A549 treated with Hydrocortisone at 1 μM for 4 hours (cell line): ENCODE measurements around the gene COL18A1. TPM values are rescaled to one million over a fixed set of nuclear protein-coding genes. Genes with fewer than 3 reads are reported as not detected.

Experiments
- total RNA-seq: library from RNA; stranded (reverse); fragments of 200-300 nt; extraction: Qiagen RNA extraction; gene quantifications from 5 replicates; pipeline ENCODE4 v1.2.3, GENCODE V29; 2022

COL18A1 gene
- 143 to 163 TPM (median 156 TPM) in 5 replicates for total RNA-seq

DNA sequence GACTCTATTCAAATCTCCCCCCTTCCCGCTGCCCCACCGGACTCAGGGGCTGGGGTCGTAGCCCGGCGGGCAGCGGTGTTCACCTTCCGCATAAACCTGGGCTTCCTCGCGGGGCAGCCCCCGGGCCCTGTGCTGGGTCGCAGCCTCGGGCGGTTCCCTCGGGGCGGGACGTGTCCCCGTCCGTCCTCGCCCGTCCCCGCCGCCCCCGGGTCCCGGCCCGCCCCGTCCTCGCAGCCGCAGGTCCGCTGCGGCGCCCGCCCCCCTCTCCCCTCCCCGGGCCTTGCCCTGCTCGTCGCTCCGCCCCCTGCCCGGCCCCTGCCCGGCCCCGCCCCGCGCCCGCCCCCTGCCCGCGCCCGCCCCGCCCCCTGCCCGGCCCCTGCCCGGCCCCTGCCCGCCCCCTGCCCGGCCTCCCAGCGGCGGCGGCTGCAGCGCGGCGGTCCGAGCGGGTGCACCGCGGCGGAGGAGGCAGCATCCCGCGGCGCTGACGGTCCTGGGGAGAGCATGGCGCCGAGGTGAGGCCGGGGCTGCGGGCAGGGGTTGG, at the start of gene COL18A1:
TSS of gene COL18A1 (plus strand) at position 436 of the 541 bp plus-strand sequence. CDS start at position 502, 66 bp downstream.

DNA sequence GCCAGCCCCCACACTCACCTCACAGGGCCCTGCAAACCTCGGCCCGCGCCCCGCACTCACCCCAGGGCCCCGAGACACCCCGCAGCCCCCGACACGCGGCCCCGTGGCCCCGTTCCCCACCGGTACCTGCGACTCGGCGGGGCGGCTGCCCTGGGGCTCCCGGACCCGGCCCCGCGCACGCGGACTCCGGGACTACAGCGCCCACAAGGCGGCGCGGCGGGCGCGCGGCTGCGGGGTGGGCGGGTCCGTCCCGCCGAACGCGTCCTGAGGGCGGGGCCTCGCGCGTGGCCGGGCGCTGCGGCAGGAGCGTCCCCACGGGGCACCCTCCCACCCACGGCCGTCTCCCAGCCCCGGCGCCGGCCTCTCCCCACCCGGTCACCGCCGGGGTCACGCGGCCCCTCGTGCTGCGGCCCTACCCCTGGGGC, 137.3 kb downstream of the COL18A1 start, which contains the start of gene SLC19A1:
TSS of gene SLC19A1 (minus strand) at position 199 of the 425 bp plus-strand sequence. CDS start 4,481 bp downstream, outside the sequence.

Other genes with a start within 250 kb of the COL18A1 start
- gene POFUT2, start 117.3 kb upstream of the COL18A1 start, total RNA-seq, result 18.9 to 24.7 TPM (median 21.4 TPM) in 5 replicates
- 15.7 to 20.4 TPM (median 18.6 TPM) in 5 replicates for gene SLC19A1, start 137.3 kb downstream of the COL18A1 start, total RNA-seq
- 1.1 to 1.2 TPM (median 1.2 TPM) in 5 replicates for gene PCBP3, start 238.6 kb downstream of the COL18A1 start, total RNA-seq